Neutrophil (primary cell): ENCODE results near the gene GAREM1.
"Not testable (repeated sequence)": the region's sequence is repeated elsewhere in the genome, so short reads cannot be mapped to it uniquely, and the experiment has no call there.

Experiments
- H3K27ac ChIP-seq: fragments of 200-600 bp; sonication (generic); 2 replicates; pipeline ENCODE4 v1.5.1; 2016; ENCODE audit warnings: mild to moderate bottlenecking, moderate library complexity
- H3K27me3 ChIP-seq: fragments of 200-600 bp; sonication (generic); 2 replicates; pipeline ENCODE4 v1.6.0; 2016; ENCODE audit warnings: mild to moderate bottlenecking
- H3K36me3 ChIP-seq: fragments of 200-600 bp; sonication (generic); 2 replicates; pipeline ENCODE4 v1.5.1; 2017
- H3K4me1 ChIP-seq, 2 experiments: fragments of 200-600 bp in 1 of 2; sonication (generic) in 1 of 2; 1 replicate in 1 of 2; 2 replicates in 1 of 2; pipeline versions ENCODE4 v1.5.1 to v1.6.1; 2013 to 2016; ENCODE audit warnings: low read depth in 1 of 2, low read length in 1 of 2, mild to moderate bottlenecking in 1 of 2, moderate library complexity in 1 of 2; ENCODE audit not compliant: control insufficient read depth in 1 of 2, insufficient read depth in 1 of 2
- H3K4me3 ChIP-seq, 2 experiments: fragments of 200-600 bp in 1 of 2; sonication (generic) in 1 of 2; 1 replicate in 1 of 2; 2 replicates in 1 of 2; pipeline ENCODE4 v1.5.1; 2013 to 2016; ENCODE audit warnings: low read depth in 1 of 2, low read length in 1 of 2, mild to moderate bottlenecking in 1 of 2, moderate library complexity in 1 of 2
- H3K9me3 ChIP-seq: fragments of 200-600 bp; sonication (generic); 2 replicates; pipeline ENCODE4 v1.5.1; 2016
- TF ChIP-seq, protein P1 (sequence below): fragments of 200-600 bp; sonication (generic); IDR thresholded peaks from 2 replicates; pipeline ENCODE4 v1.5.1; 2016; ENCODE audit warnings: antibody characterized with exemption

GAREM1 gene

DNA sequence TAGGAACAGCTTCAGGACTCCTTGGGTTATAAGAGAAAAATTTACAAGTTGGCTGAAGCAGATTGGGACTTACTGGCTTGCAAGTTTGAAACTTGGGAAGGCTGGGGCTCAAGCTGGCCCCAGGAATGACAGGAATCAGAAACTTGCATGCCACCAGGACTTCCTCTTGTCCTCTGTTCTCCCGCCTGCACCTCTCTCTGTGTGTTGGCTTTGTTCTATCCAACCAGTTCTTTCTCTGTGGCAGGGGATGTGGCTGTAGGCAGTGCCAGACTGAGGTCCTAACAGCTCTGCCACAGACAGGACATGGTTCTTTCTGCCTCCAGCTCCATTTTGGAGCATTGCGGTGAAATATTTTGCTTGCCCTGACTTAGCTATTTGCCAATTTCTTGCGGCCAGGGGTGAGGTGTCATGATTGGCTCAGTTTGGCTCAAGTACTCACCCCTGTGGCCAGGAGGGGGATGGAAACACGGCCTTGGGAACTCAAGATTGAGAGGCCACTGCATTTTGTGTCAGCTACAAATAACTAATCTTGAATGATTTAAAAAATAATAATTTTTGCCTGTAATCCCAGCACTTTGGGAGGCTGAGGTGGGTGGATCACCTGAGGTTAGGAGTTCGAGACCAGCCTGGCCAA is 231.9 kb downstream of the GAREM1 start:
- no peak overlapping the region for H3K27ac ChIP-seq
- H3K9me3 ChIP-seq = no peaks in the 10 kb centered on the region
- H3K4me3 ChIP-seq = no peak overlapping the region
- H3K27me3 ChIP-seq = no peaks in the 10 kb centered on the region
- H3K4me1 ChIP-seq = no peaks in the 10 kb centered on the region
- no peaks in the 10 kb centered on the region for H3K36me3 ChIP-seq
- TF ChIP-seq, protein P1, sequence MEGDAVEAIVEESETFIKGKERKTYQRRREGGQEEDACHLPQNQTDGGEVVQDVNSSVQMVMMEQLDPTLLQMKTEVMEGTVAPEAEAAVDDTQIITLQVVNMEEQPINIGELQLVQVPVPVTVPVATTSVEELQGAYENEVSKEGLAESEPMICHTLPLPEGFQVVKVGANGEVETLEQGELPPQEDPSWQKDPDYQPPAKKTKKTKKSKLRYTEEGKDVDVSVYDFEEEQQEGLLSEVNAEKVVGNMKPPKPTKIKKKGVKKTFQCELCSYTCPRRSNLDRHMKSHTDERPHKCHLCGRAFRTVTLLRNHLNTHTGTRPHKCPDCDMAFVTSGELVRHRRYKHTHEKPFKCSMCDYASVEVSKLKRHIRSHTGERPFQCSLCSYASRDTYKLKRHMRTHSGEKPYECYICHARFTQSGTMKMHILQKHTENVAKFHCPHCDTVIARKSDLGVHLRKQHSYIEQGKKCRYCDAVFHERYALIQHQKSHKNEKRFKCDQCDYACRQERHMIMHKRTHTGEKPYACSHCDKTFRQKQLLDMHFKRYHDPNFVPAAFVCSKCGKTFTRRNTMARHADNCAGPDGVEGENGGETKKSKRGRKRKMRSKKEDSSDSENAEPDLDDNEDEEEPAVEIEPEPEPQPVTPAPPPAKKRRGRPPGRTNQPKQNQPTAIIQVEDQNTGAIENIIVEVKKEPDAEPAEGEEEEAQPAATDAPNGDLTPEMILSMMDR = no peak

DNA sequence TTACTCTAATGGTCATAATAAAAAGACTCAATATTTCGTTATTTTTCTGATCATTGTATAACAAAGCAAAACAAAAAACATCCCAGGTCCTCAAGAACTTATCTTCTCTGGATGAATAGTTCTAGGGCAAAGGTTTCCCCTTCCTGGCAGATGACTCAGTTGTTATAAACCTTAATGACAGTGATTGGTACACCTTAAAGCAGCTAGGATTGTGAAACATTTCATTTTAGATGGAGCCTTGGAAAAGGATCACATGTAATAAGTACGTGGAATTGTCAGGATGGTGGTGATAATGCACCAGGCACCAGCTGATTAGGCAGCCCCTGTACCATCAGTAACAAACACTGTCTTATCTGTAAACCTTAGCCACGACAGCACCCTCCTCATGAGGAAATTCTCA is 233.6 kb downstream of the GAREM1 start:
- Histone ChIP-seq H3K4me3 (no peak overlapping the region), H3K36me3 (no peaks in the 10 kb centered on the region), H3K27me3 (no peaks in the 10 kb centered on the region), H3K27ac (no peak overlapping the region), H3K4me1 (no peaks in the 10 kb centered on the region), H3K9me3 (no peaks in the 10 kb centered on the region)
- TF ChIP-seq, protein P1 = no peak

DNA sequence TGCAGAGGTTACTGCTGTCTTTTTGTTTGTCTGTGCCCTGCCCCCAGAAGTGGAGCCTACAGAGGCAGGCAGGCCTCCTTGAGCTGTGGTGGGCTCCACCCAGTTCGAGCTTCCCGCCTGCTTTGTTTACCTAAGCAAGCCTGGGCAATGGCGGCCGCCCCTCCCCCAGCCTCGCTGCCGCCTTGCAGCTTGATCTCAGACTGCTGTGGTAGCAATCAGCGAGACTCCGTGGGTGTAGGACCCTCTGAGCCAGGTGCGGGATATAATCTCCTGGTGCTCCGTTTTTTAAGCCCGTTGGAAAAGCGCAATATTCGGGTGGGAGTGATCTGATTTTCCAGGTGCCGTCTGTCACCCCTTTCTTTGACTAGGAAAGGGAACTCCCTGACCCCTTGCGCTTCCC is 237.3 kb downstream of the GAREM1 start:
- H3K4me1 ChIP-seq, H3K9me3 ChIP-seq, H3K36me3 ChIP-seq, H3K27me3 ChIP-seq, H3K4me3 ChIP-seq, H3K27ac ChIP-seq: not testable (repeated sequence)

DNA sequence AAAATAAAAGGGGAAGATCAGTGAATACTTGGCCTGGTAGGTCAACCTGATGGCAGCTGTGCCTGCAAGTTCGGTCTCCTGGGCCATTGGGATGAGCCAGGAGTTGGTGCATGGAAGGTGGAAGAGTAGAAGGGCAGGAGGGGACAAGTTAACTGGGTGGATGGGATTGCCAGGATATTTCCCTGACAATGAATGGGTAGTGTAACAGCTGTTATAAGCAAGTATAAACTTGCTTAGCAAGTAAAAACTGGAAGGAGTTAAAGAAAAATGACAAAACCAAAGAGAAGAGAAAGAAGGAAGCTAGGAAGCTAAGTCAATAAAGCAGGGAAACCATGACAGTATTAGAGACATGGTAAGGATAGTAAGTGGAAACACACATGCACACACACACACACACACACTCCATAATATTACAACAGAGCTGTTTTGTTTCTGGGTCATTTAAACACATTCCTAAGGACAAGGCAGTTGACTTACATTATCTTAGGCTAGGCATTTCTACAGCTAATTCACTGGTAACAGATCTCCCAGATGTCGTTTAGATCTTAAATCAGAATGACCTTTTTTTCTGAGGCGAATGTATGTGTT is 251.2 kb downstream of the GAREM1 start:
- Histone ChIP-seq H3K27me3 (no peaks in the 10 kb centered on the region), H3K9me3 (no peaks in the 10 kb centered on the region), H3K36me3 (no peaks in the 10 kb centered on the region), H3K4me3 (no peak overlapping the region), H3K4me1 (no peaks in the 10 kb centered on the region), H3K27ac (no peak overlapping the region)
- TF ChIP-seq, protein P1 = no peak

DNA sequence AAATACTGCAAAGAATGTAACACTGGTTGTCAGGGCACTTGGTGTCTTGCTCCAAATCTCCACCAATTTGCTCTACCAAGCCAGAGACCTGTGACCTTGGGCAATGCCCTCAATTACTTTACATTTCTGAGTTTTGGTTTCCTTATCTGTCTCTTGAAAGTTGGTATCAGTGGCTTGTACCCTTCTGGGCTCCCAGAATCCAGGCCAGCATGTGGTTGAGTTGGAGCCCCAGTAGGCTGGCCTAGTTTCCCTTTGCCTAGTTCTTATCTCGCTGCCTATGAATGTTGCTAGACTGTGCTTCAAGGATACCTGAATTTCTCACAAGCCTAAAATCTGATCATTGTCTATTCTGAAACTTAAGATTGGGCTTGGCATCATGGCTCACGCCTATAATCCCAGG is 254.3 kb downstream of the GAREM1 start:
- TF ChIP-seq, protein P1 = no peak
- H3K9me3 ChIP-seq = no peaks in the 10 kb centered on the region
- H3K4me1 ChIP-seq = no peaks in the 10 kb centered on the region
- no peaks in the 10 kb centered on the region for H3K27me3 ChIP-seq
- H3K36me3 ChIP-seq = no peaks in the 10 kb centered on the region
- H3K4me3 ChIP-seq = no peak overlapping the region
- H3K27ac ChIP-seq = no peak overlapping the region

DNA sequence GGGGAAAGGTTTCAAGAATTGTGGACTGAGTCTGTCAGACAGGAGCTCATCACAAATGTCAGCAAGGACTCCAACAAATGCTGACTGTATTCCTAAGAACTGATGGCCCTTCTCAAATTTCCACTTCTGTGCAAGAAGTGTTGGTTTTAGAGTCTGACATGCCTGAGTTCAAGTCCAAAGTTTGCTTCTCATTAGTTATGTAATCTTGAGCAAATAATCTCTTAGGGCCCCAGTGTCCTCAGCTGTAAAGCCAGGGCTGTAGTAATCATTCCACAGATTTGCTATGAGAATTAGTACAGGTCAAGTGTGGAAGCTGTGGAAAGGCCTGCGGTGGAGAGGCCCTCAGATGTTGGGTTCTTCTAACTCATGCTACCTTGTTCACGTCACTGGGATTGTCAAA is 257.0 kb downstream of the GAREM1 start:
- no peak overlapping the region for H3K4me3 ChIP-seq
- H3K36me3 ChIP-seq = no peaks in the 10 kb centered on the region
- no peaks in the 10 kb centered on the region for H3K27me3 ChIP-seq
- TF ChIP-seq, protein P1 = no peak
- no peaks in the 10 kb centered on the region for H3K9me3 ChIP-seq
- H3K27ac ChIP-seq = no peak overlapping the region
- H3K4me1 ChIP-seq = no peaks in the 10 kb centered on the region
